ENCODE measurements around the gene BAZ2B. TPM values are rescaled to one million over a fixed set of nuclear protein-coding genes. Genes with fewer than 3 reads are reported as not detected.

The BAZ2B gene
- total RNA-seq, 4 donors from 2014 or later = 122 to 181 (median 143) TPM

DNA sequence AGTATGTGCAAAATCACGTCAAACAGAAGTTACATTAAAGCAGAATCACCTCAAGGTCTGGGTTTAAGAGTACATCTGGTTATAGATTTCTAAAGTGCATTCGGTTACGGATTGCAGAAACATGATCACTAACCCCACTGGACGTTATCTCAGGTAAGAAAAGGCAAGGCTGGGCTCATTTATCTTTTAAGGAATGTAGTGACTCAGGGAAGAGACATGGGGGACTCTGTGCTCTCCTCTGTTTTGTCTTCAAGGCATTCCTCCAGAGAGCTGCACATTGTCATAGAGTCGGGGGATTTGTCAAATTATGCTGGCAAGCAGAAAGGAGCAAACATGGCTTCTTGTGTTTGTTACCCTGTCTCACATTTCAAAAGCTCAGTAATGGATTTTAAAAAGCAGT lies 344.2 kb downstream of the BAZ2B start:
- Histone ChIP-seq H3K27ac (no peak overlapping the region), H3K9me3 (no peaks in the 10 kb centered on the region), H3K27me3 (no peaks in the 10 kb centered on the region), H3K4me1 (no peaks in the 10 kb centered on the region), H3K36me3 (peaks cover 0 to 4% of the 10 kb centered on the region in 2 donors), H3K4me3 (replicated peaks in 1 of 3) (no peak overlapping the region)
- TF ChIP-seq POLR2A (IDR thresholded peaks at IDR 0.05) = no peak
- TF ChIP-seq, protein P1, sequence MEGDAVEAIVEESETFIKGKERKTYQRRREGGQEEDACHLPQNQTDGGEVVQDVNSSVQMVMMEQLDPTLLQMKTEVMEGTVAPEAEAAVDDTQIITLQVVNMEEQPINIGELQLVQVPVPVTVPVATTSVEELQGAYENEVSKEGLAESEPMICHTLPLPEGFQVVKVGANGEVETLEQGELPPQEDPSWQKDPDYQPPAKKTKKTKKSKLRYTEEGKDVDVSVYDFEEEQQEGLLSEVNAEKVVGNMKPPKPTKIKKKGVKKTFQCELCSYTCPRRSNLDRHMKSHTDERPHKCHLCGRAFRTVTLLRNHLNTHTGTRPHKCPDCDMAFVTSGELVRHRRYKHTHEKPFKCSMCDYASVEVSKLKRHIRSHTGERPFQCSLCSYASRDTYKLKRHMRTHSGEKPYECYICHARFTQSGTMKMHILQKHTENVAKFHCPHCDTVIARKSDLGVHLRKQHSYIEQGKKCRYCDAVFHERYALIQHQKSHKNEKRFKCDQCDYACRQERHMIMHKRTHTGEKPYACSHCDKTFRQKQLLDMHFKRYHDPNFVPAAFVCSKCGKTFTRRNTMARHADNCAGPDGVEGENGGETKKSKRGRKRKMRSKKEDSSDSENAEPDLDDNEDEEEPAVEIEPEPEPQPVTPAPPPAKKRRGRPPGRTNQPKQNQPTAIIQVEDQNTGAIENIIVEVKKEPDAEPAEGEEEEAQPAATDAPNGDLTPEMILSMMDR (IDR thresholded peaks at IDR 0.05) = no peak
- WGBS, 2 donors = 93% methylated on average over 5 of the region's 5 CpGs
- no peak for DNase-seq
- intact Hi-C loops (cut with DNase I) = no loop called here

DNA sequence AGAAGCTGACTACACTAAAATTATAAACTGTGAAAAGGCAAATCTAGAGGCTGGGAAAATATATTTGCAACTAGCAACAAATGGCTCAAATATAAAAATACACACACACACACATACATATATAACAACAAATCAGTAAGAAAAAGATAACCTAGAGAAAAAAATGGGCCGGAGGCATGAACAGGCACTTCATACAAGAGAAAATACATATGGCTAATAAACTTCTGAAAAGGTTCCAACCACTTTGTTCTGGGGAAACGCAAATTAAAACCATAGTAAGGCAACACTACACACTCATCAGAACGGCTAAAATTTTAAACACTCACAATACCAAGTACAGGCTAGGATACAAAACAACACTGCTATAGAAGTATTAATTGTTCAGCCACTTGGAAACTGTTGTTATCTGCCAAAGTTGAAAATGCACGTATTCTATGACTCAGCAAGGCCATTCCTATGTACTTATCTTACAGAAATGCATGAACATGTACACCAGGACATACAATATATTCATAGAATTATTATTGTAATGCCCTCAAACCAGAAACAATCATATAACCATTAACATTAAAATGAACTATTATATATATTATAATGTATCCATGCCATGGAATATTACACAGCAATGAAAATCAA lies 345.5 kb downstream of the BAZ2B start:
- DNase-seq = no peak
- Histone ChIP-seq H3K36me3 (peaks cover 0 to 4% of the 10 kb centered on the region in 2 donors), H3K4me1 (no peaks in the 10 kb centered on the region), H3K4me3 (replicated peaks in 1 of 3) (no peak overlapping the region), H3K9me3 (no peaks in the 10 kb centered on the region), H3K27ac (no peak overlapping the region), H3K27me3 (no peaks in the 10 kb centered on the region)
- no peak for TF ChIP-seq POLR2A (IDR thresholded peaks at IDR 0.05)
- TF ChIP-seq, protein P1 (IDR thresholded peaks at IDR 0.05) = no peak
- intact Hi-C loops (cut with DNase I) = no loop called here
- 98 to 99% methylated on average over 4 of the region's 4 CpGs for WGBS, 2 donors

Small RNAs within 50 kb of the gene (small RNA-seq; reads per million reads assigned to genes)
- gene RF00019 = not detected

Other genes starting within 250 kb of the BAZ2B start
- gene MARCHF7, start 96.0 kb upstream of the BAZ2B start, total RNA-seq = 100 to 1,000 TPM; 105 to 203 (median 132) TPM
- 100 to 1,000 TPM in 1 of 4 donors, 10 to 100 TPM in 3; 64.4 to 122 (median 77.6) TPM for gene CD302, start 181.7 kb upstream of the BAZ2B start, total RNA-seq

Data from thyroid gland (tissue), 4 donors.